ENCODE results near the gene PIGB. TPM values are rescaled to one million over a fixed set of nuclear protein-coding genes. Genes with fewer than 3 reads are reported as not detected.
A peak's percentile ranks its signal among the peaks of the same experiment; 100 is the strongest.
"Not testable (repeated sequence)": the region's sequence is repeated elsewhere in the genome, so short reads cannot be mapped to it uniquely, and the experiment has no call there.

Gene PIGB
- total RNA-seq, 1 donor from 2014 or later: 12.7 TPM

DNA sequence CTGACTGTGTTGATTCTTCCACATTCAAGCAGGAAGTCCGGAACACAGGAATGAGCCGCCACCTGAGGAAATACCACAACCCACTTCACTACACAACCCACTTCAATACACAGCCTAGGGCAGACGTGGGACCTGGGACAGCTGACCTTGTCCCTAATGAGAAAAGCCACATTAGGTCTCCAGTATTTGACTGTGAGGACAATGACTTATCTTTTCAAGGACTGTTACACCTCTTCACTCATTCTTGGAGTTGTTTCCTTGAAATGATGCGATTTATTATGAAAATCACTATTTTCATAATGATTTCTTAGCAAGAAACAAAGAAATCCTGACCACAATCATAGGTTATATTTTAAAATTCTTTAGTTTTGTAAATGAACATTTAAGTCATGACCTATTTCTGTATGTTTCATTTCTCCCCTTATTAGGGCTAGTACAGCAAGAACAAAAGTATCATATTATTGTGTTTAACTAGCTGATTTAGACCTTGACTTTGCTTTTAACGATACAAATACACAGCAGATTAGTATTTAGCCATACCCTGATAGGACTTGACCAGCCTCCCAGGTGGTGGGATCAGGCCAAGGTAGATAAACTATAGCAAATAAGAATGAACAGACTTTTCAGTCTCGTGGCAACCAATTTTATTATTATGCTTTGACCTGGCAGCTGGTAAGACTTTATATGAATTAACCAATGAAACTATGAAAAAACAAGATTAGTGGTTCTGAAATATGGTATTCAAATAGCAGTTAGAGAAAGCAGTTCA, 35.5 kb upstream of the PIGB start:
- TF ChIP-seq, protein P1, sequence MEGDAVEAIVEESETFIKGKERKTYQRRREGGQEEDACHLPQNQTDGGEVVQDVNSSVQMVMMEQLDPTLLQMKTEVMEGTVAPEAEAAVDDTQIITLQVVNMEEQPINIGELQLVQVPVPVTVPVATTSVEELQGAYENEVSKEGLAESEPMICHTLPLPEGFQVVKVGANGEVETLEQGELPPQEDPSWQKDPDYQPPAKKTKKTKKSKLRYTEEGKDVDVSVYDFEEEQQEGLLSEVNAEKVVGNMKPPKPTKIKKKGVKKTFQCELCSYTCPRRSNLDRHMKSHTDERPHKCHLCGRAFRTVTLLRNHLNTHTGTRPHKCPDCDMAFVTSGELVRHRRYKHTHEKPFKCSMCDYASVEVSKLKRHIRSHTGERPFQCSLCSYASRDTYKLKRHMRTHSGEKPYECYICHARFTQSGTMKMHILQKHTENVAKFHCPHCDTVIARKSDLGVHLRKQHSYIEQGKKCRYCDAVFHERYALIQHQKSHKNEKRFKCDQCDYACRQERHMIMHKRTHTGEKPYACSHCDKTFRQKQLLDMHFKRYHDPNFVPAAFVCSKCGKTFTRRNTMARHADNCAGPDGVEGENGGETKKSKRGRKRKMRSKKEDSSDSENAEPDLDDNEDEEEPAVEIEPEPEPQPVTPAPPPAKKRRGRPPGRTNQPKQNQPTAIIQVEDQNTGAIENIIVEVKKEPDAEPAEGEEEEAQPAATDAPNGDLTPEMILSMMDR (IDR thresholded peaks at IDR 0.05; ENCODE audit: unreplicated experiment): no peak
- DNase-seq (ENCODE audit: low spot score): no peak
- H3K36me3 Mint-ChIP-seq (ENCODE audit: low read depth, unreplicated experiment): no peaks in the 10 kb centered on the region
- peaks cover 2% of the 10 kb centered on the region for H3K27me3 Mint-ChIP-seq (ENCODE audit: unreplicated experiment)
- H3K4me3 Mint-ChIP-seq (ENCODE audit: unreplicated experiment): no peak overlapping the region
- H3K9me3 Mint-ChIP-seq (ENCODE audit: unreplicated experiment): no peaks in the 10 kb centered on the region
- H3K4me1 Mint-ChIP-seq (ENCODE audit: unreplicated experiment): peaks cover 21% of the 10 kb centered on the region
- H3K27ac Mint-ChIP-seq (ENCODE audit: unreplicated experiment): peak overlapping the region; percentile 65

DNA sequence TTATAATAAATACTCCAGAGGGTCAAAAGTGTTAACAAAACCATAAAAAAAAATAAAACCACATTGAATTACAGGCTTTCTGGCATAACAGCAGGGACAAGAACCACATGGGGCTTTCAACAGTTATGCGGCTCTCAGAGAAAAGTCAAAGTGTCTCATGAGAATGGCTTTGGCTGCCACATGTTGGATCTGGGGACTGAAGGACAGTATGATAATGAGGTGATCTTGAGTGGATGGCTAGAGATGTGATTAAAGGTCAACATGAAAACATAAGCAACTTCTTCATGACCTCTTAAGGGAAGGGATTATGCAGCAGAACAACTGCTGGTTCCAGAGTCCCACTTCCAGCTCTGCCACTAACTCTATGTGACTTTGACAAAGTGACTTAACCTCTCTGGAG, 34.6 kb upstream of the PIGB start:
- no peak overlapping the region for H3K27ac Mint-ChIP-seq (ENCODE audit: unreplicated experiment)
- H3K4me1 Mint-ChIP-seq (ENCODE audit: unreplicated experiment): peaks cover 25% of the 10 kb centered on the region
- no peak overlapping the region for H3K4me3 Mint-ChIP-seq (ENCODE audit: unreplicated experiment)
- H3K27me3 Mint-ChIP-seq (ENCODE audit: unreplicated experiment): peaks cover 5% of the 10 kb centered on the region
- no peak for DNase-seq (ENCODE audit: low spot score)
- TF ChIP-seq, protein P1 (IDR thresholded peaks at IDR 0.05; ENCODE audit: unreplicated experiment): no peak
- H3K36me3 Mint-ChIP-seq (ENCODE audit: low read depth, unreplicated experiment): no peaks in the 10 kb centered on the region
- no peaks in the 10 kb centered on the region for H3K9me3 Mint-ChIP-seq (ENCODE audit: unreplicated experiment)

DNA sequence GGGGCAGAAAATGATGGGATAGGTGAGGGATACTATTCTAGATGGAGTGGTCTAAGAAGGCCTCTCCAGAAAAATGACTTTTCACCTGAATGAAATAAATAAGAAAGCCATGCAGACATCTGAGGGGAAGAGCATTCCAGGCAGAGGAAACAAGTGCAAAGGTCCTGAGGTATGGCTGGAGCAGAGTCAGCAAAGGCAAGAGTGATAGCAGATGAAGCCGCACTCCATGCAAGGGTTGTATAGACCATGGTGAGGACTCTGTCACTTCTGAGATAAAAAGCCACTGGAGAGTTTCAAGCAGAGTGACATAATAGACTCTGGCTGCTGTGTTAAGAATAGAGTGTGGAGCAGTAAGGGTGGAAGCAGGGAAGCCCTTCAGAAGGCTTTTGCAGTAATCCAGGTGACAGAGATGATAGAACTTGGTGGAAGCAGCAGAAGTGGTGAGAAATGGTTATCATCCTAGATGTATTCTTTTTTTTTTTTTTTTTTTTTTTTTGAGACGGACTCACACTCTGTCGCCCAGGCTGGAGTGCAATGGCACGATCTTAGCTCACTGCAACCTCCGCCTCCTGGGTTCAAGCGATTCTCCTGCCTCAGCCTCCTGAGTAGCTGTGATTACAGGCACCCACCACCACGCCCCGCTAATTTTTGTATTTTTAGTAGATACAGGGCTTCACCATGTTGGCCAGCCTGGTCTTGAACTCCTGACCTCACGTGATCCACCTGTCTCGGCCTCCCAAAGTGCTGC, 32.4 kb upstream of the PIGB start:
- not testable (repeated sequence) for H3K9me3 Mint-ChIP-seq (ENCODE audit: unreplicated experiment); H3K36me3 Mint-ChIP-seq (ENCODE audit: low read depth, unreplicated experiment); H3K4me3 Mint-ChIP-seq (ENCODE audit: unreplicated experiment); H3K27me3 Mint-ChIP-seq (ENCODE audit: unreplicated experiment); H3K27ac Mint-ChIP-seq (ENCODE audit: unreplicated experiment); DNase-seq (ENCODE audit: low spot score)
- H3K4me1 Mint-ChIP-seq (ENCODE audit: unreplicated experiment): peaks cover 34% of the 10 kb centered on the region

DNA sequence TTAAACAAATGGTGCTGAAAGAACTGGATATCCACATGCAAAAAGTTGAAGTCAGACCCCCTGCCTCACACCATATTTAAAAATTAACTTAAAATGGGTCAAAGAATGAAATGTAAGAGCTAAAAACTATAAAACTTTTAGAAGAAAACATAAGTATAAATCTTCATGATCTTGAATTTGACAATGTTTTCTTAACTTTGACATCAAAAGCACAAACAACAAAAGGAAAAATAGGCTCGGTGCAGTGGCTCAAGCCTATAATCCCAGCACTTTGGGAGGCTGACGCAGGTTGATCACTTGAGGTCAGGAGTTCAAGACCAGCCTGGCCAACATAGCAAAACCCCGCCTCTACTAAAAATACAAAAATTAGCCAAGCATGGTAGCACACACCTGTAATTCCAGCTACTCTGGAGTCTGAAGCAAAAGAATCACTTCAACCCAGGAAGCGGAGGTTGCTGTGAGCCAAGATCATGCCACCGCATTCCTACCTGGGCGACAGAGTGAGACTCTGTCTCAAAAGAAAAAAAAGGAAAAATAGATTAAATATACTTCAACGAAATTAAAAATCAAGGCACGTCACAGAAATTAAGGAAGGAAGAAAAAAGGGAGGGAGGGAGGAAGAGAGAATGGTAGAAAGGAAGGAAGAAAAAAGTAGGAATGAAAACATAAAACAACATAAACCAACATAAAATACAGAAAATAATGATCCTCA, 30.9 kb upstream of the PIGB start:
- Mint-ChIP-seq H3K27ac (ENCODE audit: unreplicated experiment) (no peak overlapping the region), H3K36me3 (ENCODE audit: low read depth, unreplicated experiment) (no peaks in the 10 kb centered on the region), H3K9me3 (ENCODE audit: unreplicated experiment) (no peaks in the 10 kb centered on the region), H3K27me3 (ENCODE audit: unreplicated experiment) (peaks cover 8% of the 10 kb centered on the region), H3K4me3 (ENCODE audit: unreplicated experiment) (peak overlapping the region; percentile 90), H3K4me1 (ENCODE audit: unreplicated experiment) (peaks cover 37% of the 10 kb centered on the region)
- TF ChIP-seq, protein P1 (IDR thresholded peaks at IDR 0.05; ENCODE audit: unreplicated experiment): no peak
- DNase-seq (ENCODE audit: low spot score): no peak

DNA sequence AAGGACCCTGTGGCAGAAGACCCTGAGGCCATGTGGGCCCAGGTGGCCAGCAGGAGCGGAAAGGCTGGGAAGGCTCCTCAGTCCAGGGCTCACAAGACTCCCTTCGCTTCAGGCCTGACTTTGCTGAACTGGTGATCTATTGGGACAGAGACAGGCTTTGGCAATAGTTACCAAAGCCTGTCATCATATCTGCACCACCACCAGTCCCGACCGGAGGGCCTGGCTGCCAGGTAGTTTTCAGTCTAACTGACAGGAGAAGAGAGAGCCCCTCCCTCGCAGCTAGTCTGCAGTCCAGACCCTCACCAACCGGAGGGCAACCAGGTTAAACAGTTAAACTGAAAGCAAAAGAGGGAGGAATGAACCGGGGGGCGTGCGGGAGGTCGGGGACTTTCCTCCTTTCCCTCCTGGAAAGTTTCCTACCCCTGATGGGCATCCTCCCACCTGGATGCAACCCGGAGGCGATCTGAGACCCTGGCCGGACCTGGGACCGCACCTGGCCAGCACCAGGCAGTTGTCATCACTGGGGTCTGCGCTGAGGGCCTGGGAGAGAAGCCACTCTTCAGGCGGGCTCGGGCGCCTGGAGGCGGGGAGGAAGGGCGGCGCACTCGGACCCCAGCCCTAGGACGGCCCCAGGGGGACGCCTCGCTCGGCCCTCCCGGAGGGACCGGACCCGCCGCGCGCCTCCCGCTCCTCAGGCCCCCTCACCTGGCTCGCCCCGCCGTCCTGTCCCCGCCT, 29.8 kb upstream of the PIGB start:
- TF ChIP-seq, protein P1 (IDR thresholded peaks at IDR 0.05; ENCODE audit: unreplicated experiment): no peak
- Mint-ChIP-seq H3K36me3 (ENCODE audit: low read depth, unreplicated experiment) (no peaks in the 10 kb centered on the region), H3K4me1 (ENCODE audit: unreplicated experiment) (peaks cover 31% of the 10 kb centered on the region), H3K4me3 (ENCODE audit: unreplicated experiment) (peak overlapping the region; percentile 90), H3K9me3 (ENCODE audit: unreplicated experiment) (no peaks in the 10 kb centered on the region), H3K27ac (ENCODE audit: unreplicated experiment) (peak overlapping the region; percentile 28), H3K27me3 (ENCODE audit: unreplicated experiment) (peaks cover 8% of the 10 kb centered on the region)
- DNase-seq (ENCODE audit: low spot score): peak; percentile 5
